ENCODE results near the gene GLI3.

GLI3 gene

DNA sequence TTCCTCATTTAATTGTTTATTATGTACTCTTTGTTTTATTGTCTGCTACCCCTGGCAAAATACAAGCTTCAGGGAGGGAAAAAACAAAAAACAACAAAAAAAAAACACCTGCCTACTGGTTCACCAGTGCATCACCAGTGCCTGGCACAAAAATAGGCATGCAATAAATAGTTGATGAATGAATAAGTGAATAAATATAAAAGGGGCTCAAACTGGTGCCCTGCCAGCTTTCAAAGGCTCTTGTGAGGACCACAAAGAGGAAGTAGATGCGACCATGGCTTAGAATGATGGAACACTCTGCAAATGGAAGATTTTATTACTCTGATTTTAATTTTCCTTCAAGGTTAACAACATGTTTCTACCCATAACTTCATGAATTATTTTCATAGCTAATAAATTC is 321.1 kb downstream of the GLI3 start:
- Histone ChIP-seq H3K36me3 (ENCODE audit: control insufficient read depth in 2 of 2, insufficient read depth in 2 of 2, low read length in 2 of 2) (no peaks in the 10 kb centered on the region), H3K9ac (ENCODE audit: low read length in 2 of 2) (no peak overlapping the region), H3K4me3 (ENCODE audit: low read length in 2 of 2) (no peak overlapping the region), H3K9me3 (ENCODE audit: control insufficient read depth in 2 of 2, low read length in 2 of 2) (no peaks in the 10 kb centered on the region), H3K27ac (ENCODE audit: low read length) (no peak overlapping the region), H3K27me3 (ENCODE audit: control insufficient read depth in 1 of 2, insufficient read depth in 2 of 2, low read length in 2 of 2) (no peaks in the 10 kb centered on the region), H3K4me1 (ENCODE audit: control insufficient read depth, insufficient read depth, low read length) (peaks cover 1% of the 10 kb centered on the region)

DNA sequence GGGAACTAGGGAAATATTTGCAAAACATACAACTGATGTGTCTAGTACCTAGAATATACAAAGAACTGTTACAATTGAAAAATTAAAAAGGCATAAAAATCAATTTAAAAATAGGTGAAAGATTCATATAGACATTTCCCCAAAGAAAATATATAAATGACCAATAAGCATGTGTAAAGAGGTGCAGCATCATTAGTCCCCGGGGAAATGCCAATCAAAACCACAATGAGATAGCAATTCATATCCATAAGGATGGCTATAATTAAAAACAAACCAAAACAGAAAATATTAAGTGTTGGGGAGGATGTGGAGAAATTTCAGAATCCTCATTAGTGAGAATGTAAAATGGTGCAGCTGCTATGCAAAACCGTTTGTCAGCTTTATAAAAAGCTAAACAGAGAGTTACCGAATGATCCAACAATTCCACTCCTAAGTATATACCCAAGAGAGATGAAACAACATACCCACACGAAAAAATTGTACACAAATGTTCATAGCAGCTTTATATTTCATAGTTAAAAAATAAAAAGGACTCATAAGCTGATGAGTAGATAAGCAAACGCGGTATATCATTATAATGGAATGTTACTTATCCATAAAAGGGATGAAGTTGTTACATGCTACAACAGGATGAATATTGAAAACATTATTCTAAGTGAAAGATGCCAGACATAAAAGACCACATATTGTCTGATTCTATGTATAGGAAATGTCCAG is 324.0 kb downstream of the GLI3 start:
- H3K4me1 ChIP-seq (ENCODE audit: control insufficient read depth, insufficient read depth, low read length), result no peaks in the 10 kb centered on the region
- H3K9ac ChIP-seq (ENCODE audit: low read length in 2 of 2), result no peak overlapping the region
- no peaks in the 10 kb centered on the region for H3K36me3 ChIP-seq (ENCODE audit: control insufficient read depth in 2 of 2, insufficient read depth in 2 of 2, low read length in 2 of 2)
- H3K27ac ChIP-seq (ENCODE audit: low read length), result no peak overlapping the region
- no peaks in the 10 kb centered on the region for H3K9me3 ChIP-seq (ENCODE audit: control insufficient read depth in 2 of 2, low read length in 2 of 2)
- H3K4me3 ChIP-seq (ENCODE audit: low read length in 2 of 2), result no peak overlapping the region
- no peaks in the 10 kb centered on the region for H3K27me3 ChIP-seq (ENCODE audit: control insufficient read depth in 1 of 2, insufficient read depth in 2 of 2, low read length in 2 of 2)

GRCh38 chr7:41912426-41912825 is 324.6 kb downstream of the GLI3 start:
- no peak overlapping the region for H3K27ac ChIP-seq (ENCODE audit: low read length)
- H3K36me3 ChIP-seq (ENCODE audit: control insufficient read depth in 2 of 2, insufficient read depth in 2 of 2, low read length in 2 of 2), result no peaks in the 10 kb centered on the region
- no peaks in the 10 kb centered on the region for H3K27me3 ChIP-seq (ENCODE audit: control insufficient read depth in 1 of 2, insufficient read depth in 2 of 2, low read length in 2 of 2)
- H3K9ac ChIP-seq (ENCODE audit: low read length in 2 of 2), result no peak overlapping the region
- H3K9me3 ChIP-seq (ENCODE audit: control insufficient read depth in 2 of 2, low read length in 2 of 2), result no peaks in the 10 kb centered on the region
- H3K4me1 ChIP-seq (ENCODE audit: control insufficient read depth, insufficient read depth, low read length), result no peaks in the 10 kb centered on the region
- no peak overlapping the region for H3K4me3 ChIP-seq (ENCODE audit: low read length in 2 of 2)

DNA sequence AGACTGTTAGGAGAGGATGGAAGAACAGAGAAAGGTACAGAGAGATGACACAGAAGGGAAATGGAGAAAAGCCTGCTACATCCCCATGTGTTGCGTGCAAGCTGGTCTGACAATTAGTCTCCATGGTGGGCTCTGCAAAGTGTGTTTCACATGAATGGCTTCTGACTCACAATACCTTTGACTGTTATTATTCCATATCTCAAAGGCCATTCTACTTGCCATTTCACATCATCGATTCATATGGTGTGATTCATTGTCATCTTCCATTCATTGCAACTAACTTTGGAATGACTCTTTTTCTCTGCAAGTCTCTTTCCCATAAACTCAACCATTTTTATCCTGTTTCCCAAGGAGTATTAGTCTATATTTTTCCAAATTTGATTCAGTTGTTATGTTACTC is 325.2 kb downstream of the GLI3 start:
- H3K4me3 ChIP-seq (ENCODE audit: low read length in 2 of 2), result no peak overlapping the region
- H3K4me1 ChIP-seq (ENCODE audit: control insufficient read depth, insufficient read depth, low read length), result no peaks in the 10 kb centered on the region
- no peak overlapping the region for H3K27ac ChIP-seq (ENCODE audit: low read length)
- no peak overlapping the region for H3K9ac ChIP-seq (ENCODE audit: low read length in 2 of 2)
- no peaks in the 10 kb centered on the region for H3K36me3 ChIP-seq (ENCODE audit: control insufficient read depth in 2 of 2, insufficient read depth in 2 of 2, low read length in 2 of 2)
- no peaks in the 10 kb centered on the region for H3K27me3 ChIP-seq (ENCODE audit: control insufficient read depth in 1 of 2, insufficient read depth in 2 of 2, low read length in 2 of 2)
- no peaks in the 10 kb centered on the region for H3K9me3 ChIP-seq (ENCODE audit: control insufficient read depth in 2 of 2, low read length in 2 of 2)

Measured in stomach smooth muscle (tissue), 2 donors.